NCI-H2107 treated with DMSO at 0.1 percent for 48 hours (cell line): ENCODE data around the gene CTNNA2.
A peak's percentile ranks its signal among the peaks of the same experiment; 100 is the strongest.

Experiments
- DNase-seq: peaks from one replicate; lab custom pipeline; 2025; ENCODE audit not compliant: unreplicated experiment; lab: John Stamatoyannopoulos, UW

The CTNNA2 gene

DNA sequence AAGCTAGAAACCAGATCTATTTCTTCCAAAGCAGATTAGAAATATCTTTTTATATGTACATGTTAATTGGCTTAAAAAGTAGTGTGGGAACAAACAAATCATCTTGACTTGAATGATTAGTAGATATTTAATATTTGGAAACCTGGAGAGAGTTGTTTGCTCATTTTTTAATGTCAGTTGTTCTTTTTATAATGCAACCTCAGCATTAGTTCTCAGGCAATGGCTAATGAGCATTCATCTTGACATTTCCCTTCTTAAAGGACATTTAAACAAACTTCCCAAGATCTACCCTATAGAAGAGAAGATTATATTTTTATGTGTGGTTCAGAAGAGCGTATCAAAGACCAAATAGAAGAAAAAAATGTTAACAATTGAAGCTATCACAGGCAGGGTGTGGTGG, 334.0 kb downstream of the CTNNA2 start:
- no peak for DNase-seq

DNA sequence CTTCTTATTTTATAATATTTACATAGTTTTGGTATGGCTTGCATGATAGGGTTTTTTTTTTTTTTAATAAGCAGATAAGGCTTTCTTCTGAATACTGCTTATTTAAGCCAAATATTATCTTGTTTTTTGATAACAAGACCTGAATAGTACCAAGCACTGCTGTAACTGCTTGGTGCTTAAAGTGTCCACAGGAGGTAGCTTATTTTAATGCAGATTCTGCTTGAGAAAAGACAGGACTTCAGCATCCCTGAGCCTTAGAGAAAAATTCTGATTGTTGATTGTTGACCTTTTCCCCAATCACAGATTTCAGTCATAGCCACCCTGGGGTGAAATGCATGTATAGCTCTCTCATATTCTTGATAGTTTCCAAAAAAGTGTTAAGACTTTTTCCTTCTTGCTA, 336.4 kb downstream of the CTNNA2 start:
- no peak for DNase-seq

DNA sequence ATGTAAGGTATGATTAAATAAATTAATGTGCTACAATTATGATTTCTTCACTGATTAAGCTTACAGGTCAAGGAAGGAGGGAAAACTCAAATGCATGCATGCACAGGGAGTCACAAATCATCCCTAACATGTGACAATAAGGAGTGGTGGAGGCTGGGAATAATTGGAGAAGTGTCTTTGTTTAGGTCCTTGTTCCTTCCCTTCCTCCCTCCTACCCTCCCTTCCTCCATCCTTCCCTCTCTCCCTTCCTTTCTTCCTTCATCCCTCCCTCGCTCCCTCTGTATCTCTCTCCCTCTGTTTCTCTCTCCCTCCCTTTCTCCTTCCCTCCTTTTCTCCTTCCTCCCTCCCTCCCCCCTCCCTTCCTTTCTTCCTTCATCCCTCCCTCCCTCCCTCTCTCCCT, 337.1 kb downstream of the CTNNA2 start:
- no peak for DNase-seq

DNA sequence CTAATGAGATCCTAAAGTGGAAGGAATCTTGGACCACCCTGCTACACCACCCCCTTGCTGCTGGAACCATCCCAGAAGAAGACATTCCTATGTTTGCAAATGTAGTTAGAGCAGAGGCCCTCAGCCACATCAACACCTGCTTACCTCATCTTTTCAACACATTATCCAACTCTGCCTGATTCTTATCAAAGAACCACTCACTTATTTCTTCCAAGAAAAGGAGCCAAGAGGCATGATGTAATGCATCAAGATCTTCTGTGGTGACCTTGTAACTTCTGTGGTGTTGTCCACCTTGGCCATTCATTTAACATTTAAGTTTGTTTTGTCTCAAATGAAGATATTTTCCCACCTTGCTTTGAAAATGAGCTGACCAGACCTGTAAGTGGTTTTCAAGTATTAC, 338.1 kb downstream of the CTNNA2 start:
- no peak for DNase-seq

DNA sequence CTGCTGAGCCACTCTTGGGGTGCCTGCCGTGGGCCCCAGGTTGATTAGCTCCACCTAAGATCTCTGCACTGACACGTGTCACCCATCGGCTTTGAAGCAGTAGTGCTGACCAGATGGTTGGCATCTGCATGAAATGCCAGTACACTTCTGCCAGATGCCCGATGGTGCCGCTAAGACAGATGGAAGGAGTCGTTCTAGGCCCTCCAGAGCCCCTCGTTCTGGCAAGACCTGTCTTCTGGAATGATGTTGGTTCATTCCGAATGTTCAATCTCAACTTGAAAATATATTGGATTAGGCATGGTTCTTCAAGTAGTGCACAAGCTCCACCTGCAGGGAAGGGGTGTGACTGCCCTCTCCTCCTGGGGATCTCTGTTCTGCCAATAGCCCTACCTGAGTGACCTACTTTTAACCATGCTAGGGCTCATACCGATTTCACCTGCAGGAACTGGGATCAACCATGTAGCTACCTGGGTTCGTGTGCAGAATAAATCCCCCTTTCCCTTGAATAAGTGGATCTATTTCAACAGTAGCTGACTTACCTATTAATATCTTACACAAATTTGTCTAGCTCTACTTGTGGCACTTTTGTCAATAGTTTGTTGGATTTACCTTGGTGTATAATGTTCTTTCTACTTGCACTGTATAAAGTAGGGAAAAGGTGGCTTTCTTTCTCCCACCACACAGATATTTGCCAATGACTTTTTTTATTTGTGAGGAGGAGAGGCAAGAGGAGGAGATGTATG, 342.6 kb downstream of the CTNNA2 start:
- DNase-seq, result peak; percentile 9

- no peak for DNase-seq
Observed at GRCh38 chr2:79857888-79858287, 345.0 kb downstream of the CTNNA2 start.

DNA sequence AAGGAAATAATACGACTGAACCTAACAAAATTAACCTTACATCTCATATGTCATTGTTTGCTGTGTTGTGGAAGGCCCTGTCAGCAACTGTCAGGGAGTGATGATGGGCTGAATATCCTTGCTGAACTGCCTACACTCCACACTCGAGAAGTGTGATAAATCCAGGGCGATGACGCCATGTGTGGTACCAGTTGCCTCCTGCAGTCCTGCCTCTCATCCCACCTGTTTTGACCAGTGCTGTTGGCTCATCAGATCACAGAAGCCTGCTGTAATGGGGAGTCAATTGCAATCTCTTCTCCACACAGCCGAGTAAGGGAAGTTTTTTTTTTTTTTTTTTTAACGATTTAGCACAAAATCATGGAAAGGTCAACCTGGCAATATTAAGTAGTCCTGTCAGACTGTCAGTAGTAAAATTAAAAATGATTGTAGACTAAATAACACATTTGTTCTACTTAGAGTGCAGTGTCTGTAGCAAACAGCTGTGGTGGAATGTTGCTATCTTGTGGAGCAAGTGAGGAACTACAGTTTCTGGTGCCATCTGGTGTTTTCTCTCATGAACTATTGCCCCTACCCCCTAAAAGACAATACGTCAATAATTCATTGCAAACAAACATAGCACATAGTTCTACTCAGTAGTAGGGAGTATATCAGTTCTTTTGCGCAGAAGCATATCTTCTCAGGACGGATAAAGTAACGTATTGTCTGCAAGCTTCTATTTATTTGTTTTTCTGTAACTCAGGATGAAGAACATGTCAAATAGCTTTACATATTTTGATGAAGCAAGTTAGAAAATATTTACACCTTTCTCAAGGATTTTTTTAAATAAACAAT, 347.6 kb downstream of the CTNNA2 start:
- DNase-seq, result no peak

- DNase-seq, result no peak
Observed at GRCh38 chr2:79861059-79861374, 348.2 kb downstream of the CTNNA2 start.

GRCh38 chr2:79862756-79863155, 349.9 kb downstream of the CTNNA2 start:
- no peak for DNase-seq

- DNase-seq, result no peak
Observed at GRCh38 chr2:79872656-79873055, 359.8 kb downstream of the CTNNA2 start.

DNA sequence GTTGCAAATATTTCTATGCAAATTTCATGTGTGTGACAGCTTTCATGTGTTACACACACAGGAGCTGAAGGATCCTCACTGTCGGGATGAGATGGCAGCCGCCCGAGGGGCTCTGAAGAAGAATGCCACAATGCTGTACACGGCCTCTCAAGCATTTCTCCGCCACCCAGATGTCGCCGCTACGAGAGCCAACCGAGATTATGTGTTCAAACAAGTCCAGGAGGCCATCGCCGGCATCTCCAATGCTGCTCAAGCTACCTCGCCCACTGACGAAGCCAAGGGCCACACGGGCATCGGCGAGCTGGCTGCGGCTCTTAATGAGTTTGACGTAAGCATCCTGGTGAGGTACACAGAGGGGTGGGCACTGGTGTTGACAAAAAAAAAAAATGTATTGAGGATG, 361.2 kb downstream of the CTNNA2 start:
- DNase-seq, result no peak

DNA sequence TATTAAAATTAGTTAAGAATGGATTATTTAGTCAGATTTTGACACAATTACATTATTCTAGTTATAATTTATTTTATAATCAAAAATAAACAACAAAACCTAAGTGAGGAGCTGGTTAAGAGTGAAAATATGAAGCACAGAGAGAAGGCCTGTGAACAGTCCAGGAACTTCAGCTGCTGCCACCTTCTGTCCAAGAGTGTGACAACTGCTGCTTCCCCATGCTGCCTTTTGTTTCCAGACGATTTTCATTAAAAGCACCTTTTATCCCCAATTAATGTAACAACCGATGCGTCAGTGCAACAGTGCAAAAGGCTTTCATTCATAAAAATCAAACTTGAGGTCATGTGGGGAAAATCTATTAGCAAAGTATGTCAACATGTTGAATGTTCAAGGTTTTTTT, 363.6 kb downstream of the CTNNA2 start:
- DNase-seq, result no peak

- DNase-seq, result no peak
Observed at GRCh38 chr2:79882548-79882947, 369.7 kb downstream of the CTNNA2 start.

- DNase-seq, result peak; percentile 3
Observed at GRCh38 chr2:79887747-79888374, 375.0 kb downstream of the CTNNA2 start.

DNA sequence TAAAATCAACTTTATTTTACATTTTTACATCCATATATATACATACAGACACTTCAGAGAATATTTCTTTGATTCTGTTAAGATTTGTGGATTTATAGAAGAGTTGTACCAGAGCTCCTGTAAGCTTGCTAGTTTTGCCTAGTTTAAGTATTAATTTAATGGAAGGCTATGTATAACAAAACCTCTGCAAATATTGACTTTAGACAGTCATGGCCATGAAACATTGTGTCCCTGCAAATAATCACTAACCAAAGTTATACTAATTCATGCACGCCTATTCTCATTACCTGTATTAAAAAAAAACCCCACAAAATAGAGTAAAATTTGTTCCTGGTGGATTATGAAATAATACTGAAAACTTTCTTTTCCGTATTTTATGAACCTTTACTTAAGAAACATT, 379.3 kb downstream of the CTNNA2 start:
- no peak for DNase-seq

GRCh38 chr2:79899196-79899595, 386.3 kb downstream of the CTNNA2 start:
- DNase-seq, result no peak

DNA sequence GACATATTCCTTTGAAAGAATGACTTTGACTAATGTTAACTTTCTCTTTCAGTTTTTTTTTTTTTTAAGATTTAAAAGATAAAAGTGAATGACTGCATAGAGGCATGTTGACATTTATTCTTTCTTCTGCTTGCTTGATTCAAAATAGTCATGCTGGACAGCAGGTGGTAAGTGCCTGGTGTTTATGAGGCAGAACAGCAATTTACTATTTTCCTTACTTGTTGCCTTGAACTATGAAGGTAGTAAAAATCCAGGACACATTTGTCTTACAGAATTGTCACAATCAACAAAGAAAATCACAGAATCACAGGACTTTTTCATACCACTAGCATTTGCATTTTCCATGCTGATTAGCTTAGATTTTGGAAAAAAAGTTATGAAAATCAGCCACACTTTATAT, 388.3 kb downstream of the CTNNA2 start:
- no peak for DNase-seq

DNA sequence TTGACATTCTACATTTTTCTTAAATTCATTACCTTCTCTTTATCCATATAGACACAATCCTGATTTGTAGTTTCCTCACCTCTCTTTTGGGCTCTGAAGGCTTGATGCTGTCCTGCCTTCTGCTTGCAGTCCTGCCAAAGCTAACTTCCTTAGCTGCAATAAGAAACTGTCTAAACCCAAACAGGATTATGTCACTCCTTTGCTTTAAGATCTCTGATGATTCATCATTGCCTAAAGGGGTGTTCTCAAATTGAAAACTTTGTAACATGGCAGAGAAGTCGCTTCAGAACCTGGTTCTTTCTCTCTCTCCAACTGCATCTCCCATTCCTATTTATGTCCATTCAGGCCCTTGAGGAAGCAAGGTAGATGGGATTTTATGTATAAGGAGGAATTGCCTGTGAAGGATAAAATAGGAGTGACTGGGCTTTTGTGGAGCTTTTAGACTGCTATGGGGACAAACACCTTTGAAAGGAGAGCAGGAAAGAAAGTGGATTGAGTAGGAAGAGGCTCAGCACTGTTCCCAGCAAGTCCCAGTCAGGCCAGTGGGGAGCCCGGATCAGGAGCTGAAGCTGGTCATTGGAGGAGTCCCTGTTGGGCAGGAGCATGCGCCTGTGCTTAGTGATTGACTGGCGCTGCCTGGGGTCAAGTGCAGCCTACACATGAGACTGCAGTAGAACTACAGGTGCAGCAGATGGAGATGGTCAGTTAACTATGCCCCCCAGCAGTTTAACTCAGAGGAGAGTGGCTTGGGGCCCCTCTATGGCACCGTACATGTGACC, 390.6 kb downstream of the CTNNA2 start:
- DNase-seq, result no peak

DNA sequence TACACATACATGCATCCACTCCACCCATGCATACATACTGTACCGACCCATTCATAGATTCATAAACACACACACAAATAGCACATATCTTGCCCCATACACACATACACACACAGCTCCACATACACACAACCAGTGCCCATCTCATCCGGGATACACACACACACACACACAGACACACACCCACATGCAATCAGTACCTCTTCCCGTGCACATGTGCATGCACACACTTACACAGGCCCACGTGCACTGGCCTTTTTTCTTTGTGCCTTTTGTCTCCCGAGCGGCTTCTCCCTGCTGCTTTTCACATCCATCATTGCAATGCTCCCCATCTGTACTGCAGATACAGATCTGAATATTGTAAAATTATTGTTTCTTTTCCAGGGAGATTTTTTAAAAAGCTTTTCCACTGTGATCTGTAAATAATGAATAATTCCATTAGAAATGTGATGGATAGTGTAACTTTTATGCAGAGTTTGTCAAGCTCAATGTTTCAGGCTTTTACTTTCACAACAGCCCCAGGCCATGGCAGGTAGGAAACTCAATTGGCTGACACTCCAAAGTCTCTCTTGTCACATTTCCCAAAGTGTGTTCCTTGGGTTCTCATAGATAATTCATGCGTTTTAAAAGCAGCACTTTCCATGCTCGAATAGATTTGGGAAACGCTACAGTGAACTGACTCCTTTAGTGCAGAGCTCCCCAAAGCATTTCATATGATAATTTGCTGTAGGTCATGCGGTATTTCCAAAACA, 393.5 kb downstream of the CTNNA2 start:
- no peak for DNase-seq

DNA sequence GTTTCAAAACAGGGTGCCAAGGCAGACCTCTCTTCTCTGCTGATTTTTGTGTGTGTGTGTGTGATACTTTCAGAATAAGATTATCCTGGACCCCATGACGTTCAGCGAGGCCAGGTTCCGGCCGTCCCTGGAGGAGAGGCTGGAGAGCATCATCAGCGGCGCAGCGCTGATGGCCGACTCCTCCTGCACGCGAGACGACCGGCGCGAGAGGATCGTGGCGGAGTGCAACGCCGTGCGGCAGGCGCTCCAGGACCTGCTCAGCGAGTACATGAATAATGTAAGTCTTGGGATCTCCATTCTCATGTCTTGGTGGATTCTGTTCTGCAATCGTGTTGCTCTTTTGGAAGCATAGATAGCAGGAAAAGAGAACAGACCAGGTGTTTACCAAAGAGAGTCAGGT, 396.7 kb downstream of the CTNNA2 start:
- DNase-seq, result no peak

- no peak for DNase-seq
Observed at GRCh38 chr2:79910643-79911042, 397.8 kb downstream of the CTNNA2 start.
